PFSK-1 (cell line): ENCODE measurements around the gene LRRC72.

Source experiments
- POLR2AphosphoS5 ChIP-seq: IDR thresholded peaks from 2 replicates; pipeline ENCODE4 v1.6.1; 2012; ENCODE audit warnings: low read depth, mild to moderate bottlenecking, control low read depth, low read length, moderate library complexity
- TAF1 ChIP-seq: IDR thresholded peaks from 2 replicates; pipeline ENCODE4 v1.6.1; 2012; ENCODE audit warnings: low read length, control low read depth, borderline replicate concordance; ENCODE audit not compliant: insufficient read depth
- TF ChIP-seq, protein P1 (sequence below), 2 experiments: IDR thresholded peaks; 2 replicates each; pipeline versions ENCODE4 v1.6.1 to v1.8.0; 2011 to 2012; ENCODE audit warnings: low read depth in 2 of 2, low read length in 2 of 2, control low read depth in 1 of 2, inconsistent platforms in 1 of 2, mild to moderate bottlenecking in 1 of 2, moderate library complexity in 1 of 2; ENCODE audit not compliant: insufficient read depth in 1 of 2

DNA sequence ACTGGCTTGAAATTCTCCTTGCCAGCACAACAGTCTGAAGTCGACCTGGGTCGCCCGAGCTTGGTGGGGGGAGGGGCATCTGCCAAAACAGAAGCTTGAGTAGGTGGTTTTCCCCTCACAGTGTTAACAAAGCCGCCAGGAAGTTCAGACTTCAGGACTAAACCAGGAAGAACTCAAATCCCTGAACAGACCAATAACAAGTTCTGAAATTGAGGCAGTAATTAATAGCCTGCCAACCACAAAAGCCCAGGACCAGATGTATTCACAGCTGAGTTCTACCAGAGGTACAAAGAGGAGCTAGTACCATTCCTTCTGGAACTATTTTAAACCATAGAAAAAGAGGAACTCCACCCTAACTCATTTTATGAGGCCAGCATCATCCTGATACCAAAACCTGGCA is 45.3 kb downstream of the LRRC72 start:
- TF ChIP-seq TAF1: no peak
- TF ChIP-seq, protein P1, sequence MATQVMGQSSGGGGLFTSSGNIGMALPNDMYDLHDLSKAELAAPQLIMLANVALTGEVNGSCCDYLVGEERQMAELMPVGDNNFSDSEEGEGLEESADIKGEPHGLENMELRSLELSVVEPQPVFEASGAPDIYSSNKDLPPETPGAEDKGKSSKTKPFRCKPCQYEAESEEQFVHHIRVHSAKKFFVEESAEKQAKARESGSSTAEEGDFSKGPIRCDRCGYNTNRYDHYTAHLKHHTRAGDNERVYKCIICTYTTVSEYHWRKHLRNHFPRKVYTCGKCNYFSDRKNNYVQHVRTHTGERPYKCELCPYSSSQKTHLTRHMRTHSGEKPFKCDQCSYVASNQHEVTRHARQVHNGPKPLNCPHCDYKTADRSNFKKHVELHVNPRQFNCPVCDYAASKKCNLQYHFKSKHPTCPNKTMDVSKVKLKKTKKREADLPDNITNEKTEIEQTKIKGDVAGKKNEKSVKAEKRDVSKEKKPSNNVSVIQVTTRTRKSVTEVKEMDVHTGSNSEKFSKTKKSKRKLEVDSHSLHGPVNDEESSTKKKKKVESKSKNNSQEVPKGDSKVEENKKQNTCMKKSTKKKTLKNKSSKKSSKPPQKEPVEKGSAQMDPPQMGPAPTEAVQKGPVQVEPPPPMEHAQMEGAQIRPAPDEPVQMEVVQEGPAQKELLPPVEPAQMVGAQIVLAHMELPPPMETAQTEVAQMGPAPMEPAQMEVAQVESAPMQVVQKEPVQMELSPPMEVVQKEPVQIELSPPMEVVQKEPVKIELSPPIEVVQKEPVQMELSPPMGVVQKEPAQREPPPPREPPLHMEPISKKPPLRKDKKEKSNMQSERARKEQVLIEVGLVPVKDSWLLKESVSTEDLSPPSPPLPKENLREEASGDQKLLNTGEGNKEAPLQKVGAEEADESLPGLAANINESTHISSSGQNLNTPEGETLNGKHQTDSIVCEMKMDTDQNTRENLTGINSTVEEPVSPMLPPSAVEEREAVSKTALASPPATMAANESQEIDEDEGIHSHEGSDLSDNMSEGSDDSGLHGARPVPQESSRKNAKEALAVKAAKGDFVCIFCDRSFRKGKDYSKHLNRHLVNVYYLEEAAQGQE (IDR thresholded peaks at IDR 0.05; ENCODE audit: insufficient read depth in 1 of 2, low read depth in 2 of 2, low read length in 2 of 2): no peak
- no peak for TF ChIP-seq POLR2AphosphoS5
